Right forelimb (tissue), 1 donor: ENCODE data around the gene HERPUD1.
"Not testable (repeated sequence)": the region's sequence is repeated elsewhere in the genome, so short reads cannot be mapped to it uniquely, and the experiment has no call there.

ENCODE experiments used
- DNase-seq: peaks from one replicate; pipeline ENCODE4 v3.0.0-alpha.2; 2018

HERPUD1 gene, protein sequence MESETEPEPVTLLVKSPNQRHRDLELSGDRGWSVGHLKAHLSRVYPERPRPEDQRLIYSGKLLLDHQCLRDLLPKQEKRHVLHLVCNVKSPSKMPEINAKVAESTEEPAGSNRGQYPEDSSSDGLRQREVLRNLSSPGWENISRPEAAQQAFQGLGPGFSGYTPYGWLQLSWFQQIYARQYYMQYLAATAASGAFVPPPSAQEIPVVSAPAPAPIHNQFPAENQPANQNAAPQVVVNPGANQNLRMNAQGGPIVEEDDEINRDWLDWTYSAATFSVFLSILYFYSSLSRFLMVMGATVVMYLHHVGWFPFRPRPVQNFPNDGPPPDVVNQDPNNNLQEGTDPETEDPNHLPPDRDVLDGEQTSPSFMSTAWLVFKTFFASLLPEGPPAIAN

DNA sequence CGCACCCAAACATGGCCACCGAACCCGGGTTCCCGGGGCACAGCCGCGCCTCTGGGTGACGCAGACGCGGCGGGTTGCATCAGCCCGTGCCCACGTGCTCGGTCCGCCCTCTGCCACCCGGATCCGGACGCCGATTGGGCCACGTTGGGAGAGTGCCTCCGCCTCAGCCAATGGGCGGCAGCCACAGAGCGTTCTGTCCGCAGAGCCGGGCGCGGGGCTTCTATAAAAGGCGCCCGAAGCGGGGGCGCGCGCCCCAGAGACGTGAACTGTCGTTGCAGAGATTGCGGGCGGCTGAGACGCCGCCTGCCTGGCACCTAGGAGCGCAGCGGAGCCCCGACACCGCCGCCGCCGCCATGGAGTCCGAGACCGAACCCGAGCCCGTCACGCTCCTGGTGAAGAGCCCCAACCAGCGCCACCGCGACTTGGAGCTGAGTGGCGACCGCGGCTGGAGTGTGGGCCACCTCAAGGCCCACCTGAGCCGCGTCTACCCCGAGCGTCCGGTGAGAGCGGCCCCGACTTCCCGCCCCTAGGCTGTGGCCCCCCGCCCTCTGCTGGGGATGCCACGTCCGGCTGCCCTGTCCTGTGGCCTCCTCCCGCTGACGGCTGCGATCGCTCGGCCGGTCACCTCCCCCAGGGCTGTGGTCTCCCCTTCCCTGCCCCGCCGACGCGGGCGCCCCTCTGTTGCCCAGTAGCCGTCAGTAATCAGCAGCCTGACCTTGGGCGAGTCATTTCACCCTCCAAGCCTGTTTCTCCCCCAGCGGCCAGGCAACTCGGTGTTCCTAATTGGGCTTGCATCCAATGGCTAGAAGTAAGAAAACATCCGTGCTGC is at the start of gene HERPUD1:
Gene HERPUD1 (plus strand): TSS at position 251 of the 829 bp plus-strand sequence. CDS start 103 bp downstream, at position 354.
- peak; percentile 99 for DNase-seq

DNA sequence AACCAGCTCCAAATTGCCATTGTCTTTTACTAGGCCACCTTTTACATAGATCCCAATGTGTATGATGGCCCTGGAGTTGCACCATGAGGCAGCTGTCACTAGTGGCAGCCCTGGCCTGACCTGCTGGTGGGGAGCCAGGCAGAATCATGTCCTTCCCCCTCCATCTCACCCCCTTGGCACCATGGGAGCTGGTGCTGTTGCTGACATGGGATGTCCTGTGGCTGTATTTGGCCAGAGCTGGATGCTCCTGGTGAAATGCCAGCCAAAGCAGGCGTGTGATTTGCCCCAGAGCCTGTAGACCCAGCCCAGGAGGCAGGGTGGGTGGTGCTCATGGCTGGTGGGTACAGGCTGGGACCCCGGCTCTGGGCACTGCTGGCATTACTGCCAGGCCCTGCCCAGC is 48.4 kb upstream of the HERPUD1 start:
- DNase-seq: no peak

DNA sequence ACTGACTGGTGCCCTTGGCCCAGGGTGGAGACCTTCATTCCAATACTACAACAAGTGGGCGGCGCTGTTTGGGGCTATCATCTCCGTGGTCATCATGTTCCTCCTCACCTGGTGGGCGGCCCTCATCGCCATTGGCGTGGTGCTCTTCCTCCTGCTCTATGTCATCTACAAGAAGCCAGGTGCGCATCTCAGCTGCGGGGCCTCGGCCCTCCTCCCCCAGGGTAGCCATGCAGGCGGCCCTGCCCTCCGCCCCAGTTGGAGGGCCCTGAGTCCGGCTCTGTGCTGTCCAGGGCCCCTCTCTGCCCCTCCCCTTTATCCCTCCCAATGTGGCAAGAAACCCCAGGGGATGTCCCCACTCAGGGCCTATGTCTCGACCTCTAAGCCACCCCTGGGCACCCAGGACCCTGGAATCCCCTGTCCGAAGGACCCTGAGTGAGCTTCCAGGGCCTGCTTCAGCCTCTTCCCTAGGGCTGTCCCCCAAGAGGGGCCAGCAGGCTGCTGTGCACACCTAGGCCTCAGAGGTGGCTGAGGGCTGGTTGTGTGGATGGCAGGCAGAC is 47.8 kb upstream of the HERPUD1 start:
- no peak for DNase-seq

DNA sequence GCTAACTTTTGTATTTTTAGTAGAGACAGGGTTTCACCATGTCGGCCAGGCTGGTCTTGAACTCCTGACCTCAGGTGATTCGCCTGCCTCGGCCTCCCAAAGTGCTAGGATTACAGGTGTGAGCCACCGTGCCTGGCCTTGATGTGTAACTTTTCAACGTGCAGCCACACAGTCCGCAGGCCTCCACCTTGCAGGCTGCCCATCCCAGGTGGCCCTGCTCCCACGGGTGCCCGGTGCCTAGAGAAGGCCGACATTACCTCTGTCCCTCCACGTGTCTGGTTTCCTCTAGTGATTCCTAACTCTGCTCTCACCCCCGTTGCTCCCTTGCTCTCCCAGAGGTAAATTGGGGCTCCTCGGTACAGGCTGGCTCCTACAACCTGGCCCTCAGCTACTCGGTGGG is 47.0 kb upstream of the HERPUD1 start:
- not testable (repeated sequence) for DNase-seq

DNA sequence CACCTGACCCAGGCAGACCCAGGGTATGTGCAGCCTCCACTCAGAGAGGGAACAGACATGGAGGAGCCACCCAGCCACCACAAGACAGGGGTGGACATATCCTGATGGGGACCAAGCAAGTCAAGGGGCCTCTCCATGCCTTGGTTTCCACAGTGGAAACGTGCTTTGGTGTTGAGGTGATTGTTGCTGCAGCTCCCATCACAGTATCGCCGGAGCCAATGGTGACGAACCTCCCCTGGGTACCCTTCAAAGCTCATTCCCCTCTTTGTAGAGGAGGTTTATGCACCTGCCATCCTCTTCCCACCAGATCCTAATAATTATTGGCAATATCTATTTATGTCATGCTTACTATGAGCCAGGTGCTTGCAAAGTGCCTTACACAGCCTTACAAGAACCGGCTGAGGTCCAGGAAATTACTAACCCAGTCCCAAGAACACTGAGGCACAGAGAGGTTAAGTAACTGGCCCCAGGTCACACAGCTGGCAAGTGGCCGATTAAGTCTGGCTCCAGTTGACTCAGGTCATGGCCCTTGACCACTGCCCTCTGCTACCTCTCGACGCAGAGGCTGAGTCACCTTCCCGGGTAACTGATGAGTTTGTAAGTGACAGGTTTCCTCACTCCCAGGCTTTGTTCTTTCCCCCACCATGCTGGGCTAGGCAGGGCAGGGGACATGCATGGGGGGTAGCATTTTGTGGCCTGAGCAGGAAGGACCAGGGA is 46.3 kb upstream of the HERPUD1 start:
- DNase-seq: no peak

DNA sequence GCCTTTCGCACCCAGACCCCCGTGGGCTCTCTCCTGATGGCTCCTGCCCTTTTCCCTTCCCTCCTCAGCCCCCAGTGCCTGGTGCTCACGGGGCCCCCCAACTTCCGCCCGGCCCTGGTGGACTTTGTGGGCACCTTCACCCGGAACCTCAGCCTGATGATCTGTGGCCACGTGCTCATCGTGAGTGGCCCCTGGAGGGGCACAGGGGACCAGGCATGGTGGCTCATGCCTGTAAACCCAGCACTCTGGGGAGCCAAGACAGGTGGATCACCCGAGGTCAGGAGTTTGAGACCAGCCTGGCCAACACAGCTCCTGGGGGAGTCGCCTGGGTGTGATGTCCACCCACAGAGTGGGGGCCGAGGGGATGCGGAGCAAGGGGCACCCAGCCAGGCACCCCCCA is 45.6 kb upstream of the HERPUD1 start:
- DNase-seq: no peak

DNA sequence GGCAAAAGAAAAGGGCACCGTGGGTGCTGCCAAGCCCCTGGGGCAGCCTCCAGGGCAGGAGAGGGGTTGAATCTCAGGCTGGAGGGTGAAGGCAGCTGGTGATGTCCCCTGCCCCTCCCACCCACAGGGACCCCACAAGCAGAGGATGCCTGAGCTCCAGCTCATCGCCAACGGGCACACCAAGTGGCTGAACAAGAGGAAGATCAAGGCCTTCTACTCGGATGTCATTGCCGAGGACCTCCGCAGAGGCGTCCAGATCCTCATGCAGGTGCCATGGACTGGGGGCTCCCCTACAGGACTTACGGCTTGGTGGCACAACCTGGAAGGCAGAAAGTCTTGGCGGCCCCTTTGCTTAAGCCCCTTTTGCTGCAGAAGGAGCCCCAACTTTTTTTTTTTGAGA is 45.1 kb upstream of the HERPUD1 start:
- no peak for DNase-seq

DNA sequence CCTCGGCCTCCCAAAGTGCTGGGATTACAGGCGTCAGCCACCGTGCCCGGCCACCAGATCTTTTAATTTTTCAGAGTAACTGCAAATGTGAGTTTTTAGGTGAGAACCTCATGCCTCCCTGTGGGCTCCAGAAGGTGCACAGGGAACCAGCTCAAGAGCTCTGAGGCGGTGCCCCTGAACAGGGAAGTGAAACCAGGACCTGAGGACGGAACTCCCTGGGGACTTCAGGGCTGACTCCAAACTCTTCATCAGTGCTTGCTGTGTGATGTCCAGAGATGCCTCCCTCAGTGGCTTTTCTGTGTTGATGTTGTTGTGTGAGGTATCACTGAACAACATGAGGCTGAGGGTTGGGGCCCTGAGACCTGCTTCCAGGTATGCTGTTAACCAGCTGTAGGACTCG is 43.1 kb upstream of the HERPUD1 start:
- no peak for DNase-seq

DNA sequence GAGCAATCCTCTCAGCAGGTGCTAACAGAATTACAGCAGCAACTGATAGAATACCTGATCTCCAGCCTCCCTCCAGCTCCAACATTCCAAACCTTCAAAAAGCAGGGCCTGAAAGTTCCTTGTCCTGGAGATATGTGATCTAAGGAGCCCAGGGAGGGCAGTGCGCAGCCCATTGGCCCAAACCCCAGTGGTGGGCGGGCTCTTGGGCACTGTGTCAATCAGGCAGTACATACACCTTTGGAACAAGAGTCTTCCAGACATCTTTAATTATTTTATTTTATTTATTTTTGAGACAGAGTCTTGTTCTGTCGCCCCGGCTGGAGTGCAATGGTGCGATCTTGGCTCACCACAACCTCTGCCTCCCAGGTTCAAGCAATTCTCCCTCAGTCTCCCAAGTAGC is 42.7 kb upstream of the HERPUD1 start:
- no peak for DNase-seq

DNA sequence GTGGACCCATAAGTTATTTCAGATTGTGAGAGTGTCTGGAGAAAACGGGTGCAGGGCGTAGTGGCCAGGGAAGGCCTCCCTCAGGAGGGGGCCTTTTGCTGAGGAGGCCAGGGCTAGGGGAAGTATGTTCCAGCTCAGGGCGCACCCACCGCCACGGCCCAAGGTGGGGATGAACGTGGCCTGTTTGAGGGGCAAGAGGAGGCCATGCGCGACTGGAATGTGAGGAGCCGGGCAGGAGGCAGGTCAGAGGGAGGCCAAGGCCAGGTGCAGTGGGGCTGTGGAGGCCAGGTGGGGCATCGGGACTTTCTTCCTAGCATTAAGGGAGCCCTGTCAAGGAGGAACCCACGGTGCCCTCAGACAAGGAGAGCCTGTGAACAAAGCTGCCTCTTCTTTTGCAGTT is 40.3 kb upstream of the HERPUD1 start:
- DNase-seq: no peak

DNA sequence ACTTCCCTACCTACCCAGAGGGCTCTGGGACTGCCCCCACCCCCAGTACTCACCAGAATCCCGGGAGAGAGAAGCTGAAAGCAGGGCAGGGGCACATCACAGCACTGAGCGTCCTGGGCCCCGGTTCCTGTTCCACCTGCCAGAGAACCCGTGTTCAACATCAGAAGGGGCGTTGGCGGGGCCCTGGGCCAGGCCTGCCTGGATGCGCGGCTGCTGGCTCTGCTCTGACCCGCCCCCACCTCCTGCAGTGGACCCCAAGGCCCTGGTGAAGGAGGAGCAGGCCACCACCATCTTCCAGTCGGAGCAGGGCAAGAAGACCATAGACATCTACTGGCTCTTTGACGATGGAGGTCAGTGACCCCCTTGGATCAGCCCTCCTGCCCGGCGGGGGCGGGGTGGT is 39.2 kb upstream of the HERPUD1 start:
- DNase-seq: no peak

DNA sequence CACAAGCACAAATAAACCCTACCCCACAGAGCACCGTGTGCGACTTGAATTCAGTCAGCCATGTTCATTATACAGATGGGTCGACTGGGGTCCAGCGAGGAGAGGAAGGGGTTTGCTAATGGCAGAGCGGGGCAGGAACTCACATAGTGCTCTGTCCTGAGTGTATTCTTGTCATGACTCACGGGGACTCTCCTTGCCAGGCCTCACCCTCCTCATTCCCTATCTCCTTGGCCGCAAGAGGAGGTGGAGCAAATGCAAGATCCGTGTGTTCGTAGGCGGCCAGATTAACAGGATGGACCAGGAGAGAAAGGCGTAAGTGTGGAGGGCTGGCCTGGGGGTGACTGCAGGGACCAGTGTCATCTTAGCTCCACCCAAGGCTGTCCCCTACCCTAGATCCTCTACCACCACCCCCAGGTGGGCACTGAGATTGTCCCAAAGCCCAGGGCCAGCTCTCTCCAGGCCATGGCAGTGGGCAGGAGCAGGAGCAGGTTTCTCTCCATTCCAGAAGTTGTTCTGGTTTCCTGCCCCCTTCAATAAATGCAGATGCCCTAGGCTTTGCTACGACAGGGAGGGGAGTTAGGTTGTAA is 37.5 kb upstream of the HERPUD1 start:
- no peak for DNase-seq

DNA sequence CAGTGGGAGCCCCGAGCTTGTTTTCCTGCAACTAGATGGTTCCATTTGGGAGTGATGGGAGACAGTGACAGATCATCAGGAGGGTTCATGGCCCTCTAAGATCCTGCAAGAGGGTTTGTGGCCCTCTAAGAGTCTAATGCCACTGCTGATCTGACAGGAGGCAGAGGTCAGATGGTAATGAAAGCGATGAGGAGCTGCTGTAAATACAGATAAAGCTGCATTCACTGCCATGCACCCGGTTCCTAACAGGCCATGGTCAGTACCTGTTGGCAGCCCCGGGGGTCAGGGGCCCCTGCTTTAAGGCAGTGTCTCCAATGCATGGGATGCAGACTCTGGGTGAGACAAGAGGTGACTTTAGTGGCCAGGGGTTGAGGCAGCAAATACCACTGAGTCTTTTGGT is 36.1 kb upstream of the HERPUD1 start:
- no peak for DNase-seq

DNA sequence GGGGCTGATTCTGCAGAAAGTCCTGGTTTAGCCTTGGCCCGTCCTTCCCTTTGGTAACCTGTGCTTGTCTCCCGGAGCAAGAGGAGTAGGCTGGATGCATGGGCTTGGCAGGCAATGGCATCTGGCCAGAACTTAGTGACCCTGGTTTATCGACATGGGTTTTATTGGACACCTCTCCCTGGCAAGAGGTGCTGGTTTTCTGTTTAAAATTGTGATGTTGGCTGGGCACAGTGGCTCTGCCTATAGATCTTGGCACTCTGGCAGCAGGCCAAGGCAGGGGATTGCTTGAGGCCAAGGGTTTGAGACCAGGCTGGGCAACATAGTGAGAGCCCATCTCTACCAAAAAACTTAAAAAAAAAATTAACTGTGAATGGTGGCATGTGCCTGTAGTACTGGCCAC is 35.7 kb upstream of the HERPUD1 start:
- DNase-seq: no peak

DNA sequence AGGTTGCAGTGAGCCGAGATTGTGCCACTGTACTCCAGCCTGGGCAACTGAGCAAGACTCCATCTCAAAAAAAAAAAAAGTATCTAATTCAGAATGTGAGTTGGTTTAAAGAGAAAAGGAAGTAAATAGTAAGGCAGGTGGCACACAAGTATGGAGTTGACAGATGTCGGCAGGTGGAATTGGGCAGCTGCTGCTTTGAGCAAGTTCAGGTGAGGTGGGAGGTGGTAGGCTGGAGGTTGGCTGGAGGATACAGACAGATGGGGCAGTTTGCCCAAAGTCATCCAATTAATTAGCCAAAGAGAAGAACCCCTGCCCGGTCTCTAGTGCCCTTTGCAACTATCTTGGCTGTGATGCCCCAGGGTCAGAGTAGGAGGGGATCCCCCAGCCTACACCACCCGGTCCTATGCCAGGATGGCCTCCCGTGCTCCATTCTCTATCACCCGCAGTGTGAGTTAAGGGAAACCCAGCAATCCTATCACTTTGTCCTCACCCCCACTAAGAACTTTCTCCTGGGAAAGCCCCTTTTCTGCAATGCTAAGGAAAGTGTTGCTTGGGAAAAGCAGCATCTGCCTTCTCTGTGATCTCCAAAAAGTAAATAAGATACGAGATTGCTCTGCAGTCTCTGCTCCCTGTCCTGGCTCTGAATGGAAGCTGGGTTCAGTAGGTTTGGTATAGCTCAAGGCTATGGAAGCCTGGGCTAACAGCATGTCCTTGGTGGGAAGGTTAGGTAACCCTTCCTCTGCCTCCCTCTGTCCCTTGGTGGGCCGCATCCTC is 34.7 kb upstream of the HERPUD1 start:
- no peak for DNase-seq

DNA sequence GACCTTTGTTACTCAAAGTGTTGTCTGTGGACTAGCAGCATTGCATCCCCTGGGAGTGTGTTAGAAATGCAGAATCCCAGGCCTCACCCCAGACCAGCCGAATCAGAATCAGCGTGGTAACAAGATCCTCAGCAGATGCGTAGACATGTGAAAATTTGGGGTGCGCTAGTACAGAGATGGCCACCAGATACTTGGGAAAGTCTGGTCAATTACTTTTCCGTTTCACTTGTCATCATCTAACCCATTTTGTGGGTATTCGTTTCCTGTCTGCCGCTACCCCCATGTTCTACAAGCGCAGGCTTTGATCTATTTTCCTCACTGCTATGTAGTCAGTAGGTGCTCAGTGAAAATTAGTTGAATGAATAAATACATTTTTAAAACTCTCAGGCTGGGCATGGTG is 33.1 kb upstream of the HERPUD1 start:
- DNase-seq: no peak

DNA sequence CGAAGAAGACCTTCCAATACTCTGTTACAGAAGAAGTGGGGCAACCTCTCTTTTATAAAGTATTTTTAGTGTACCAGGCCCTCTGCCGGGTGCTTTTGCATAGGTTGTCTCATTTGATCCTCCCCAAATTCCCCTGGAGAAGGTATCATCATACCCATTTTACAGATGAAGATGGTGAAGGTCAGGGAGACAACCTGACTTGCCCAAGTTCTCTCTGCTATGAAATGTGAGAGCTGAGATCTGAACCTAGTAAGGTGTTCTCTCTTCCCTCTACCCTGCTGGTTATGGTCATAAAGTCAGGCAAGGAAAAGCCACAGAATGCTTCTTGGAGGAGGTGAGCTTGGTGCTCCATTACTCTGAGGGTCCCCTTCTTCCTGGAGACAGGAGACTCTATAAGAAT is 28.1 kb upstream of the HERPUD1 start:
- DNase-seq: no peak

DNA sequence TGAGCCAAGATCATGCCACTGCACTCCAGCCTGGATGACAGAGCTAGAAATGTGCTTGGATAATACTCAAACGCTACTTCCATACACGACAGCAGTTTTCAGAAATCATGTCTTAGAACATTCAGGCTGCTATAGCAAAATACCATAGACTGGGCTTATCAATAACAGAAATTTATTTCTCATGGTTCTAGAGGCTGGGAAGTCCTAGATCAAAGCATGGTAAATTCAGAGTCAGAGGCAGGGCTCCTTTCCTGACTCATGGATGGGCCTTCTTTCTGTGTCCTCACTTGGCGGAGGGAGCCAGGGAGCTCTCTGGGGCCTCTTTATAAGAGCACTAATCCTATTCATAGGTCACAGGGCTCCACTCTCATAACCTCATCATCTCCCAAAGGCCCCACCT is 24.5 kb upstream of the HERPUD1 start:
- DNase-seq: no peak

DNA sequence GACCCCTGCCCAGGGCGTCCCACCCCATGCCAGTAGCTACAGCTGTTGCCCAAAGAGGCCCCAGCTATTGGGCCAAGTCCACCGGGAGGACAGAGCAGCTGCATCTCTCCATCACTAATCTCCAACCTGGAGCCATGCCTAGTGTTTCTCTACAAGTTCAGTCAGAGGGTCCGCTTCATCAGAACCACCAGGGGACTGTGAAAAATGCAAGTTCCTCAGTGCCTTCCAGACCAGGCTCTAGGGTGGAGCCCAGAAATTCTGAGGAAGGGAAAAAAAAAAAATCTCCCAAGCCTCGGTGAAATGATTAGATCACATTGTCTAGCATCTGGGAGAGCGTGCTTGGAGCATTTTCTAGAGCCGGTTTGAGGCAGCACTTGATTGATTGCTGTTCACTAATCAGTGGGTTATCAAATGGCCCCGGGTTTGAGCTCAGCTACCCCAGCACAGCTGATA is 22.4 kb upstream of the HERPUD1 start:
- peak; percentile 51 for DNase-seq

DNA sequence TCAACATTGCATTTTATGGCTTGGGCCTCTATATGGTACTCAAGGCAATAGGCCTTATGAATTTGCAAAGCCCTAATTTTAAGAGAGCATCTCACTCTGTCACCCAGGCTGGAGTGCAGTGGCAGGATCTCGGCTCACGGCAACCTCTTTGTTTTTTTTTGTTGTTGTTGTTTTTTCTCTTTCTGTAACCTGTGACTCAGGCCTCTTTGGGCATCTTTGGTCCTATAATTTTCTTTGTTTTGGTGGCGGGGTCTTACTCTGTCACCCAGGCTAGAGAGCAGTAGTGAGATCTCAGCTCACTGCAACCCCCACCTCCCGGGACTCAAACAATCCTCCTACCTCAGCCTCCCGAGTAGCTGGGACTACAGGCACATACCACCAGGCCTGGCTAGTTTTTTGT is 21.8 kb upstream of the HERPUD1 start:
- DNase-seq: no peak

DNA sequence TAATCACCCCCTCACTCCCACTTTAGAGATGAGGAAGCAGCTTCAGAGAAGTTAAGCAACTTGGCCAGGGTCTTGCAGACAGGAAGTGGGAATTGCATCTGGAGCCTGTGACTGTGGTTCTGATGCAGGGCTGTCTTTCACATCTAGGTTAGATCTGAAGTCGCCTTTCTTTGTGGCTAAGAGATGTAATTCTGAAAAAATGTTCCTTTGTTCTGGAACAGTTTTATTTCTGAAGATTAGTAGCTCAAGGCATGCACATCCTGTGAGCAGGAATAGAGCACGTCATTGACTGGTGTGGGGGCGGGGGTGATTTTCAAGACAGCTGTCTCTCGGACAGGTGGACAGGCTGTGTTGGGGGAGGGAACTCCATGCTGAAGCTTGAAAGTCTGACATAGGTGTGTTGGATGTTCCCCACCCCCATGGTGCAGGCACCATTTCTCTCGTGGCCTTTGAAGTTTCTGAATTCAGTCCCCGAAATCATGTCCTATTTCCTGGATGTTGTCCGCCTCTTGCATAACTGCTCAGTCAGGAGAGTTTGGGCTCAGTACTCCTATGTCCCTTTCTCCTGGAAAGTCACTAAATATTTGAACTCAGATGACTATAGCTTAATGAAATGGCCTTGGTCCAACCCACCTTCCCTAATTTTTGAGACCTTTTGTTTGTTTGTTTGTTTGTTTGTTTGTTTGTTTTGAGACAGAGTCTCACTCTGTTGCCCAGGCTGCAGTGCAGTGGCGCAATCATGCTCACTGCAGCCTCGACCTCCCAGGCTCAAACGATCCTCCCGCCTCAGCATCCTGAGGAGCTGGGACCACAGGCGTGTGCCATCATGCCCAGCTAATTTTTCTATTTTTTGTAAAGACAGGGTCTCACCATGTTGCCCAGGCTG is 21.0 kb upstream of the HERPUD1 start:
- no peak for DNase-seq
